Measurements from ENCODE around the gene RASD2. TPM values are rescaled to one million over a fixed set of nuclear protein-coding genes. Genes with fewer than 3 reads are reported as not detected.

RASD2 gene
- total RNA-seq, 1 donor from 2014 or later = not detected

GRCh38 chr22:35601743-35602615 is 61.3 kb downstream of the RASD2 start:
- no peak for DNase-seq (ENCODE audit: low read depth in 2 of 2)

Other genes with a start within 250 kb of the RASD2 start
- gene TOM1, start 240.9 kb upstream of the RASD2 start, total RNA-seq = 16.6 and 38.9 TPM in 2 replicates
- gene HMOX1, start 159.7 kb upstream of the RASD2 start, total RNA-seq = 57.3 and 104 TPM in 2 replicates
- gene MCM5, start 140.7 kb upstream of the RASD2 start, total RNA-seq = 44.8 and 60.5 TPM in 2 replicates
- gene MB, start 76.5 kb downstream of the RASD2 start, total RNA-seq = not detected in 2 replicates
- gene APOL6, start 107.6 kb downstream of the RASD2 start, total RNA-seq = 8.7 and 10.6 TPM in 2 replicates
- gene APOL5, start 177.0 kb downstream of the RASD2 start, total RNA-seq = not detected in 2 replicates